ENCODE measurements around the gene CYP20A1. TPM values are rescaled to one million over a fixed set of nuclear protein-coding genes. Genes with fewer than 3 reads are reported as not detected.
"Not testable (repeated sequence)": the region's sequence is repeated elsewhere in the genome, so short reads cannot be mapped to it uniquely, and the experiment has no call there.

CYP20A1 gene
- total RNA-seq (2014; rRNA removed; shearing (Covaris generic)) = 13.5 and 15.0 TPM in 2 replicates

- in situ Hi-C loops (cut with HindIII; ENCODE audit: low sequenced_read_pairs) = no loop called here
- peak; percentile 92 for DNase-seq (ENCODE audit: low spot score)
Measured at GRCh38 chr2:203238704-203239526, at the start of gene CYP20A1. CYP20A1 (plus strand) TSS chr2:203239018; CDS start chr2:203239063, 45 bp downstream.

GRCh38 chr2:203190547-203190946, 48.3 kb upstream of the CYP20A1 start:
- in situ Hi-C loops (cut with HindIII; ENCODE audit: low sequenced_read_pairs); DNase-seq (ENCODE audit: low spot score): not testable (repeated sequence)

GRCh38 chr2:203191026-203191425, 47.8 kb upstream of the CYP20A1 start:
- in situ Hi-C loops (cut with HindIII; ENCODE audit: low sequenced_read_pairs); DNase-seq (ENCODE audit: low spot score): not testable (repeated sequence)

GRCh38 chr2:203191961-203192360, 46.9 kb upstream of the CYP20A1 start:
- no peak for DNase-seq (ENCODE audit: low spot score)
- in situ Hi-C loops (cut with HindIII; ENCODE audit: low sequenced_read_pairs) = no loop called here

GRCh38 chr2:203195331-203196036, 43.3 kb upstream of the CYP20A1 start:
- in situ Hi-C loops (cut with HindIII; ENCODE audit: low sequenced_read_pairs) = no loop called here
- no peak for DNase-seq (ENCODE audit: low spot score)

- DNase-seq (ENCODE audit: low spot score) = no peak
- in situ Hi-C loops (cut with HindIII; ENCODE audit: low sequenced_read_pairs) = no loop called here
Measured at GRCh38 chr2:203200866-203201265, 38.0 kb upstream of the CYP20A1 start.

- in situ Hi-C loops (cut with HindIII; ENCODE audit: low sequenced_read_pairs) = no loop called here
- DNase-seq (ENCODE audit: low spot score) = no peak
Measured at GRCh38 chr2:203201426-203201825, 37.4 kb upstream of the CYP20A1 start.

GRCh38 chr2:203209538-203209937, 29.3 kb upstream of the CYP20A1 start:
- in situ Hi-C loops (cut with HindIII; ENCODE audit: low sequenced_read_pairs) = no loop called here
- no peak for DNase-seq (ENCODE audit: low spot score)

- in situ Hi-C loops (cut with HindIII; ENCODE audit: low sequenced_read_pairs) = no loop called here
- DNase-seq (ENCODE audit: low spot score) = no peak
Measured at GRCh38 chr2:203225423-203226039, 13.3 kb upstream of the CYP20A1 start.

GRCh38 chr2:203229674-203230073, 9.1 kb upstream of the CYP20A1 start:
- DNase-seq (ENCODE audit: low spot score); in situ Hi-C loops (cut with HindIII; ENCODE audit: low sequenced_read_pairs): not testable (repeated sequence)

- in situ Hi-C loops (cut with HindIII; ENCODE audit: low sequenced_read_pairs) = no loop called here
- DNase-seq (ENCODE audit: low spot score) = no peak
Measured at GRCh38 chr2:203237346-203238238, 1.2 kb upstream of the CYP20A1 start.

GRCh38 chr2:203238292-203238703, 520 bp upstream of the CYP20A1 start:
- in situ Hi-C loops (cut with HindIII; ENCODE audit: low sequenced_read_pairs) = no loop called here
- no peak for DNase-seq (ENCODE audit: low spot score)

GRCh38 chr2:203240491-203240890, 1.7 kb downstream of the CYP20A1 start:
- in situ Hi-C loops (cut with HindIII; ENCODE audit: low sequenced_read_pairs) = no loop called here

GRCh38 chr2:203242518-203242917, 3.7 kb downstream of the CYP20A1 start:
- DNase-seq (ENCODE audit: low spot score) = no peak
- in situ Hi-C loops (cut with HindIII; ENCODE audit: low sequenced_read_pairs) = no loop called here

More at GRCh38 chr2:203240491-203240890, 1.7 kb downstream of the CYP20A1 start:
- peak; percentile 13 for DNase-seq (ENCODE audit: low spot score)

GRCh38 chr2:203246646-203247045, 7.8 kb downstream of the CYP20A1 start:
- in situ Hi-C loops (cut with HindIII; ENCODE audit: low sequenced_read_pairs) = no loop called here
- no peak for DNase-seq (ENCODE audit: low spot score)

GRCh38 chr2:203252818-203253217, 14.0 kb downstream of the CYP20A1 start:
- DNase-seq (ENCODE audit: low spot score) = no peak
- in situ Hi-C loops (cut with HindIII; ENCODE audit: low sequenced_read_pairs) = no loop called here

- DNase-seq (ENCODE audit: low spot score); in situ Hi-C loops (cut with HindIII; ENCODE audit: low sequenced_read_pairs): not testable (repeated sequence)
Measured at GRCh38 chr2:203253422-203254095, 14.7 kb downstream of the CYP20A1 start.

Measured in G401 (cell line).